ENCODE data around the gene RAB3B.
"Not testable (repeated sequence)": the region's sequence is repeated elsewhere in the genome, so short reads cannot be mapped to it uniquely, and the experiment has no call there.

The RAB3B gene

GRCh38 chr1:51990478-51990965, at the start of gene RAB3B:
RAB3B (minus strand) TSS chr1:51990700; CDS start chr1:51977117, 13,583 bp downstream.
- DNase-seq (ENCODE audit: low read depth): peak; percentile 45

- no peak for DNase-seq (ENCODE audit: low read depth)
Measured at GRCh38 chr1:52037909-52038308, 47.4 kb upstream of the RAB3B start.

- peak; percentile 88 for DNase-seq (ENCODE audit: low read depth)
Measured at GRCh38 chr1:52037402-52037814, 46.9 kb upstream of the RAB3B start.

GRCh38 chr1:52034050-52034384, 43.5 kb upstream of the RAB3B start:
- DNase-seq (ENCODE audit: low read depth): no peak

- DNase-seq (ENCODE audit: low read depth): peak; percentile 93
Measured at GRCh38 chr1:52033190-52034049, 42.9 kb upstream of the RAB3B start, which contains the start of gene KTI12. KTI12 (minus strand) TSS chr1:52033810; CDS start chr1:52033761, 49 bp downstream.

- DNase-seq (ENCODE audit: low read depth): peak; percentile 47
Measured at GRCh38 chr1:52032785-52033131, 42.3 kb upstream of the RAB3B start.

- no peak for DNase-seq (ENCODE audit: low read depth)
Measured at GRCh38 chr1:52032124-52032784, 41.8 kb upstream of the RAB3B start.

- not testable (repeated sequence) for DNase-seq (ENCODE audit: low read depth)
Measured at GRCh38 chr1:52028839-52029238, 38.3 kb upstream of the RAB3B start.

- DNase-seq (ENCODE audit: low read depth): no peak
Measured at GRCh38 chr1:52028328-52028727, 37.8 kb upstream of the RAB3B start.

- no peak for DNase-seq (ENCODE audit: low read depth)
Measured at GRCh38 chr1:52026278-52026677, 35.8 kb upstream of the RAB3B start.

- no peak for DNase-seq (ENCODE audit: low read depth)
Measured at GRCh38 chr1:52022133-52022532, 31.6 kb upstream of the RAB3B start.

- no peak for DNase-seq (ENCODE audit: low read depth)
Measured at GRCh38 chr1:52008071-52008809, 17.7 kb upstream of the RAB3B start.

GRCh38 chr1:52007215-52008002, 16.9 kb upstream of the RAB3B start:
- no peak for DNase-seq (ENCODE audit: low read depth)

GRCh38 chr1:52006081-52006553, 15.6 kb upstream of the RAB3B start:
- peak; percentile 24 for DNase-seq (ENCODE audit: low read depth)

- peak; percentile 93 for DNase-seq (ENCODE audit: low read depth)
Measured at GRCh38 chr1:52005548-52005947, 15.0 kb upstream of the RAB3B start.

- DNase-seq (ENCODE audit: low read depth): no peak
Measured at GRCh38 chr1:52003877-52004276, 13.4 kb upstream of the RAB3B start.

- peak; percentile 90 for DNase-seq (ENCODE audit: low read depth)
Measured at GRCh38 chr1:52002038-52002917, 11.8 kb upstream of the RAB3B start.

GRCh38 chr1:51998701-51999100, 8.2 kb upstream of the RAB3B start:
- DNase-seq (ENCODE audit: low read depth): no peak

GRCh38 chr1:51997974-51998382, 7.5 kb upstream of the RAB3B start:
- DNase-seq (ENCODE audit: low read depth): no peak
